Right renal pelvis (tissue), 4 donors: ENCODE results near the gene GSTM2. TPM values are rescaled to one million over a fixed set of nuclear protein-coding genes. Genes with fewer than 3 reads are reported as not detected.
"Not testable (repeated sequence)": the region's sequence is repeated elsewhere in the genome, so short reads cannot be mapped to it uniquely, and the experiment has no call there.

ENCODE experiments used
- DNase-seq, 4 donors: peaks; one replicate each; pipeline ENCODE4 v3.0.0-alpha.2; 2013; ENCODE audit warnings: low read depth in 4 of 4, low spot score in 3 of 4, missing footprints in 1 of 4
- polyA plus RNA-seq, 4 donors: library from polyadenylated mRNA; unstranded; fragments of 120-200 nt; gene quantifications; one replicate each; pipeline ENCODE4 v1.2.1, GENCODE V29; 2013; ENCODE audit not compliant: insufficient read length in 4 of 4

The GSTM2 gene
- polyA plus RNA-seq, 4 donors, result 171 to 257 (median 213) TPM

GRCh38 chr1:109673861-109674260 lies 6.0 kb downstream of the GSTM2 start:
- DNase-seq, result not testable (repeated sequence)

DNA sequence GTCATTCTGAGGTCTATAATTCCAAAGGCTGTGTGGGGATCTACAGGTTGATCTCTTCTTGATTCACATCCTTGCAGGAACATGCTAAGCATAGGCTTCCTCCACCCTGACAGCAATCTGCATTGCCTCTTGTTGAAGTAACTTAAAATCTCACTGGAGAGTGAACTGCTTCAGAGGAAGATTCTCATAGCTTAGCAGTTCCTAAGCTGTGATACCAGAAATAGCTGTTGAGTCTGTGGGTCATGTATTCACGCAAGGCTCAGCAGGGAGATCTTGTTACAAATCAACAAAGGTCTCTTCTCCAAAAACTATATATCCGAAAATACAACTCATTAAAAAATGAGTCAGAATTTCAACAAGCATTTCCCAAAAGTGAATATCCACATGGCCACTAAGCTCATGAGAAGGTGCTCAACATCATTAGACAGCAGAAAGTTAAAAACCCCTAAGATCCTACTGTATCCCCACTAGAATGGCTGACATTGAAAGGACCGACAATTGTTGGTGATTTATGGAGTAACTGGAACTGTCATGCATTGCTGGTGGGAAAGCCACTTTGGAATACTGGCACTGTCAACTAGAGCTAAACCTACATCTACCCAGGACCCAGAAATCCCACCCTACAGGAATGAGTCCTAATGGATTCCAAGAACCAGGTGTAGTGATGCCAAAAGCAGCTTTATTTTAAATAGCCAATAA lies 9.0 kb downstream of the GSTM2 start:
- DNase-seq, result not testable (repeated sequence)

DNA sequence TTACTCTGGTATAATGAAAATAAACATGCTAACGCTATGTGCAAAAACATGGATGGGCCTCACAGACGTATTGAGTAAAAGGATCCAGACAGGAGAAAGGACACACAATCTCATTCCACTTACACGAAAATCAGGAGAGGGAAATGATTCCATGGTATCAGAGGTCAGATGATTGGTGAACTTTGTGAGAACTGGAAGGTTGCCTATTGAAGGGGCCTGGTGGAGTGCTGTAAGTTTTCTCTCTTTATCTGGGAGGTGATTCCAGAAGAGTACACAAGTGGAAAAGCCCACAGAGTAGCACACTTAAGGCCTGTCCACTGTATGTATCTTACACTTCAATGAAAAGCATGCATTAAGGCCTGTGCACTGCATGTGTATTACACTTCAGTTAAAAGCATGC lies 9.6 kb downstream of the GSTM2 start:
- DNase-seq, result no peak

GRCh38 chr1:109678637-109679036 lies 10.8 kb downstream of the GSTM2 start:
- not testable (repeated sequence) for DNase-seq

DNA sequence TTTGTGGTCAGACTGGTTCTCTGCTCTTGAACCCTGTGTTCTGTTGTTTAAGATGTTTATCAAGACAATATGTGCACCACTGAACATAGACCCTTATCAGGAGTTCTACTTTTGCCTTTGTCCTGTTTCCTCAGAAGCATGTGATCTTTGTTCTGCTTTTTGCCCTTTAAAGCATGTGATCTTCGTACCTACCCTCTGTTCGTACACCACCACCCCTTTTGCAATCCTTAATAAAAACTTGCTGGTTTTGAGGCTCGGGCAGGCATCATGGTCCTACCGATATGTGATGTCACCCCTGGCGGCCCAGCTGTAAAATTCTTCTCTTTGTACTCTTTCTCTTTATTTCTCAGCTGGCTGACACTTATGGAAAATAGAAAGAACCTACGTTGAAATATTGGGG lies 16.9 kb downstream of the GSTM2 start:
- DNase-seq, result not testable (repeated sequence)

DNA sequence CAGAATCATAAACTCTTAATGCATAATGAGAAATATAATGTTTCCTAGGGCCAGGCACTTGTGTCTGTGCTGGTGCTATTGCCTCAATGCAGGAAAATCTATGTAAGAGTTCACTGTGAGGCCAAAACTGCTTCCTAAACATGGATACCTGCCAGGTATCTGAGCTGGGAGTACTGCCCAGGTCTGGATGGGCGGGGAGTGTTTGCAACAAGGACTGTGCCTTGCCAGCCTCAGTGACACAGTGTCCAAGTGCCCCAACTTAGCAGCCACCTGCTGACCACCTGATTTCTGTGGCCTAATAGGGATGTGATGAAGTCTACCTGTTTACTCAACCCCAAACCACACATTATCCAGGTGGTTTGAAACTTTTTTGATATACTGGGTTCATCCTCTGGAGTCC lies 17.5 kb downstream of the GSTM2 start:
- not testable (repeated sequence) for DNase-seq

- DNase-seq, result not testable (repeated sequence)
Observed at GRCh38 chr1:109685890-109686289, 18.0 kb downstream of the GSTM2 start.

- not testable (repeated sequence) for DNase-seq
Observed at GRCh38 chr1:109687109-109687508, 19.3 kb downstream of the GSTM2 start.

DNA sequence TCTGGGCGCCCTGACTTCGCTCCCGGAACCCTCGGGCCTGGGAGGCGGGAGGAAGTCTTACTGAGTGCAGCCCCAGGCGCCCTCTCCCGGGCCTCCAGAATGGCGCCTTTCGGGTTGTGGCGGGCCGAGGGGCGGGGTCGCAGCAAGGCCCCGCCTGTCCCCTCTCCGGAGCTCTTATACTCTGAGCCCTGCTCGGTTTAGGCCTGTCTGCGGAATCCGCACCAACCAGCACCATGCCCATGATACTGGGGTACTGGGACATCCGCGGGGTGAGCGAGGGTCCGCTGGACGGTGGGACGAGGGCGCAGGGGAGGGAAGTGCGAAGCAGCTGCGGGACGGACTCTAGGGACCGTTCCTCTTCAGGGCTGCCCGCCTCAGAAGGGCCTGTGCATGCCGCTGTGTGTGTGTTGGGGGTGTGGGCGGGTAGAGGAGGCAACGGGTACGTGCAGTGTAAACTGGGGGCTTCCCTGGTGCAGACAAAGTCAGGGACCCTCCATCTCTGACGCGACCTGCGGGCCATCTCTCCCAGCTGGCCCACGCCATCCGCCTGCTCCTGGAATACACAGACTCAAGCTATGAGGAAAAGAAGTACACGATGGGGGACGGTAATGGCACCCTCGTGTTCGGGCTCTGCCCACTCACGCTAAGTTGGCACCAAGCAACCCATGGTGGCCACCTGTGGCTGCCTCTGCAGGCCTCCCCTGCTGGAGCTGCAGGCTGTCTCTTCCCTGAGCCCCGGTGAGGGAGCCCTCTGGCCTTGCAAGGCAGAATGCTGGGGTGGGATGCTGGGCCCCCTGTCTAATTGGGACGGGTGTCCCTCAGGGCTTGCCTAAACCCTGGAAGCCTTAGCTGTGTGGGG lies 20.0 kb downstream of the GSTM2 start, which contains the start of gene GSTM1:
Gene GSTM1, plus strand, starts transcription at position 177 of the 859 bp plus-strand sequence. Its CDS starts 57 bp downstream, at position 234.
- DNase-seq, result peak in 1 of 4 donors; percentile 42

- DNase-seq, result no peak
Observed at GRCh38 chr1:109689844-109690405, 22.1 kb downstream of the GSTM2 start.

DNA sequence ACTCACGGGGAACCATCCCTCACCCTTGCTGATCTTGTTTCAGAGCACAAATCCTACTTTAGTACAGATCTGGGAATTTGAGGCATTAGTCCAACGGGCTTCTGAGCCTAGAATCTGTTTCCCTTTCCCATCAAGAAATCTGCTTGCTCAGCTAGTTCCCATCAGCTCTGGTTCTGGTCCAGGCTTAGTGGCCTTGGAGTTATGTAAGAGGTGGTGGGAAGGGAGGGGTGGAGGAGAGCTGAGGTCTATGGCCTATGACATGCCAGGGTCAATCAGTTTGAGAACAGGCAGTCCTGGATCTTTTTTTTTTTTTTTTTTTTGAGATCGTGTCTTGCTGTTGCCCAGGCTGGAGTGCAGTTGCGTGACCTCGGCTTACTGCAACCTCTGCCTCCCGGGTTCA lies 23.9 kb downstream of the GSTM2 start:
- no peak for DNase-seq

- DNase-seq, result not testable (repeated sequence)
Observed at GRCh38 chr1:109694400-109694799, 26.5 kb downstream of the GSTM2 start.

DNA sequence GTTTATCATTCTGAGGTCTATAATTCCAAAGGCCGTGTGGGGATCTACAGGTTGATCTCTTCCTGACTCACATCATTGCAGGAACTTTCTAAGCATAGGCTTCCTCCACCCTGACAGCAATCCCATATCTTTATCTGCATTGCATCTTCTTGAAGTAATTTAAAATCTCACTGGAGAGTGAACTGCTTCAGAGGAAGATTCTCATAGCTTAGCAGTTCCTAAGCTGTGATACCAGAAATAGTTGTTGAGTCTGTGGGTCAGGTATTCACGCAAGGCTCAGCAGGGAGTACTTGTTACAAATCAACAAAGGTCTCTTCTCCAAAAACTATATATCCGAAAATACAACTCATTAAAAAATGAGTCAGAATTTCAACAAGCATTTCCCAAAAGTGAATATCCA lies 27.3 kb downstream of the GSTM2 start:
- not testable (repeated sequence) for DNase-seq

- no peak for DNase-seq
Observed at GRCh38 chr1:109697066-109697465, 29.2 kb downstream of the GSTM2 start.

DNA sequence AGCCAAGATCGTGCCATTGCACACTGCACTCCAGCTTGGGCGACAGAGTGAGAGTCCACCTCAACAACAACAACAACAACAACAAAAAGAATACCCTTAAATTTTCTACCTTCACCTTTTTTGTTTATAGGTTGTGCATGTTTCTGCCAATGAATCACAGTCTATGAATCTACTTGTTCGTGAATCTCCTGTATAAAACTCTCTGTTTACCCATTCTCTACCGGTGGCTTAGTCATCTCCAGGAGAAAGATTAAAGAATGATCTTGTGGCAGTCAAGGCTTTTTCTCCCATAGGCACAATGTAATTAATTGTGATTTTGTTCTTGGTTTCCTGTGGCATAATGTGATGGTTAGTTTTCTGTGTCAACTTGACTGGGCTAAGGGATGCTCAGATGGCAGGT lies 30.0 kb downstream of the GSTM2 start:
- DNase-seq, result not testable (repeated sequence)

DNA sequence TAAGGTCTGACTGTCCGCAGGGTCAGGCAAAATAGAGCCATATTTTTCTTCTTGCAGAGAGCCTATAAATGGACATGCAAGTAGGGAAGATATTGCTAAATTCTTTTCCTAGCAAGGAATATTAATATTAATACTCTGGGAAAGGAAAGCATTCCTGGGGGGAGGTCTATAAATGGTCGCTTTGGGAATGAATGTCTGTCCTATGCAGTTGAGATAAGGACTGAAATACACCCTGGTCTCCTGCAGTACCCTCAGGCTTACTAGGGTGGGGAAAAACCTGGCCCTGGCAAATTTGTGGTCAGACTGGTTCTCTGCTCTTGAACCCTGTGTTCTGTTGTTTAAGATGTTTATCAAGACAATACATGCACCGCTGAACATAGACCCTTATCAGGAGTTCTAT lies 35.1 kb downstream of the GSTM2 start:
- not testable (repeated sequence) for DNase-seq

DNA sequence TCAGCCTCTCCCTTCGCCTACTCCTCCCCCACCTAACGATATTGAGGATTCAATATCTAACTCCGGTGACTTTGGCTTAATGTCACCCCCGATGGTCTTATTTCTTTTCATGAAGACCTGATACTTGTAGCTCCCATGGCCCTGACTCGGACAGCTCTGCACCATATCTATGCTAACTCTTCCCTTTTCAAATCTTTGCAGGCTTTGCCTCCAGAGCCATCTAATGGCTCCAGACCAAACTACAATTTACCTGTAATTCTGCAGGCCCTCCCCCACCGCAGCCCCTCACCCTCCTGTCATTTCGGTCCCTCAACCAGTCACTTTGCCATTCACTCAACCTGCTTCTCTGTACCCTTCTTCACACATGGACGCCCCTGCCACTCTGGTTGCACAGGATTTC lies 36.3 kb downstream of the GSTM2 start:
- no peak for DNase-seq

- no peak for DNase-seq
Observed at GRCh38 chr1:109705411-109705810, 37.6 kb downstream of the GSTM2 start.

GRCh38 chr1:109708949-109709348 lies 41.1 kb downstream of the GSTM2 start:
- DNase-seq, result not testable (repeated sequence)

GRCh38 chr1:109709822-109710221 lies 42.0 kb downstream of the GSTM2 start:
- not testable (repeated sequence) for DNase-seq

DNA sequence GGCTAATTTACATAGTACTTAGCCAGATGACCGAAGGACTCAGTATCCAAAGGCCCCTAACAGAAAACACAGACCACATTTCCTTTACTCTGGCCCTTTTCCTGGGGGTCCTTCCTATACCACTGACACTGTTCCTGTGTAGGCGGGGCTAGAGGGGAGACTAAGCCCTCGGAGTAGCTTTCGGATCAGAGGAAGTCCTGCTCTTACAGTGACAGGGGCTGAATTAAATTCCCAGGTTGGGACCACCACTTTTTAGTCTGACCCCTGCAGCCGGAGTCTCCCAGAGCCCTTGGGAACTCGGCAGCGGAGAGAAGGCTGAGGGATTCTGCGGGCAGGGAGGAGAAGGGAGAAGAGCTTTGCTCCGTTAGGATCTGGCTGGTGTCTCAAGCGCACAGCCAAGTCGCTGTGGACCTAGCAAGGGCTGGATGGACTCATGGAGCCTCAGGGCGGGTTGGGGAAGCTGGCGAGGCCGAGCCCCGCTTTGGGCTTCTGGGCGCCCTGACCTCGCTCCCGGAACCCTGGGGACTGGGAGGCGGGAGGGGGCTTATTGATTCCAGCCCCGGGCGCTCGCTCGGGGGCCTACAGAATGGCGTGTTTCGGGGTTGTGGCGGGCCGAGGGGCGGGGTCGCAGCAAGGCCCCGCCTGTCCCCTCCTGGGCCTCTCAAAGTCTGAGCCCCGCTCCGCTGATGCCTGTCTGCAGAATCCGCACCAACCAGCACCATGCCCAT lies 43.9 kb downstream of the GSTM2 start, which contains the start of gene GSTM5:
Gene GSTM5, plus strand, starts transcription at position 659 of the 728 bp plus-strand sequence. Its CDS starts 62 bp downstream, at position 721.
- not testable (repeated sequence) for DNase-seq
